ENCODE results near the gene SLC16A11. TPM values are rescaled to one million over a fixed set of nuclear protein-coding genes. Genes with fewer than 3 reads are reported as not detected.

SLC16A11 gene
- polyA plus RNA-seq, 2 donors, result 1.9 to 2.3 TPM

GRCh38 chr17:7020894-7021664, 22.8 kb downstream of the SLC16A11 start:
- H3K4me3 ChIP-seq (ENCODE audit: low read depth in 1 of 2, low read length in 2 of 2), result no peak overlapping the region
- H3K27ac ChIP-seq (ENCODE audit: low read depth in 2 of 2, low read length in 1 of 2), result peak overlapping the region; percentile 2 to 39
- H3K4me1 ChIP-seq (ENCODE audit: control insufficient read depth in 2 of 2, insufficient read depth in 2 of 2, low read length in 1 of 2), result peaks cover 3 to 13% of the 10 kb centered on the region in 2 donors
- no peaks in the 10 kb centered on the region for H3K36me3 ChIP-seq (ENCODE audit: control insufficient read depth in 2 of 2, insufficient read depth in 2 of 2, low read length in 1 of 2)
- H3K9me3 ChIP-seq (ENCODE audit: control insufficient read depth in 2 of 2, insufficient read depth in 1 of 2, low read depth in 1 of 2, low read length in 1 of 2), result no peaks in the 10 kb centered on the region
- no peaks in the 10 kb centered on the region for H3K27me3 ChIP-seq (ENCODE audit: control insufficient read depth in 1 of 2, insufficient read depth in 2 of 2, low read length in 2 of 2)
- 64 to 72% methylated on average over 11 of the region's 11 CpGs for WGBS, 2 donors

- peak overlapping the region; percentile 58 to 70 for H3K4me3 ChIP-seq (ENCODE audit: low read depth in 1 of 2, low read length in 2 of 2)
- no peaks in the 10 kb centered on the region for H3K9me3 ChIP-seq (ENCODE audit: control insufficient read depth in 2 of 2, insufficient read depth in 1 of 2, low read depth in 1 of 2, low read length in 1 of 2)
- H3K27ac ChIP-seq (ENCODE audit: low read depth in 2 of 2, low read length in 1 of 2), result peak overlapping the region; percentile 72 to 87
- no peaks in the 10 kb centered on the region for H3K27me3 ChIP-seq (ENCODE audit: control insufficient read depth in 1 of 2, insufficient read depth in 2 of 2, low read length in 2 of 2)
- no peaks in the 10 kb centered on the region for H3K36me3 ChIP-seq (ENCODE audit: control insufficient read depth in 2 of 2, insufficient read depth in 2 of 2, low read length in 1 of 2)
- H3K4me1 ChIP-seq (ENCODE audit: control insufficient read depth in 2 of 2, insufficient read depth in 2 of 2, low read length in 1 of 2), result peaks cover 3 to 15% of the 10 kb centered on the region in 2 donors
- 12 to 14% methylated on average over 12 to 16 of the region's 16 CpGs for WGBS, 2 donors
Observed at GRCh38 chr17:7019839-7020519, 23.9 kb downstream of the SLC16A11 start.

- peak overlapping the region; percentile 58 to 70 for H3K4me3 ChIP-seq (ENCODE audit: low read depth in 1 of 2, low read length in 2 of 2)
- 31 to 49% methylated on average over 10 of the region's 10 CpGs for WGBS, 2 donors
- H3K4me1 ChIP-seq (ENCODE audit: control insufficient read depth in 2 of 2, insufficient read depth in 2 of 2, low read length in 1 of 2), result peaks cover 3 to 15% of the 10 kb centered on the region in 2 donors
Observed at GRCh38 chr17:7019367-7019766, 24.5 kb downstream of the SLC16A11 start.

GRCh38 chr17:7018331-7018964, 25.4 kb downstream of the SLC16A11 start:
- no peaks in the 10 kb centered on the region for H3K36me3 ChIP-seq (ENCODE audit: control insufficient read depth in 2 of 2, insufficient read depth in 2 of 2, low read length in 1 of 2)
- H3K27me3 ChIP-seq (ENCODE audit: control insufficient read depth in 1 of 2, insufficient read depth in 2 of 2, low read length in 2 of 2), result no peaks in the 10 kb centered on the region
- no peaks in the 10 kb centered on the region for H3K9me3 ChIP-seq (ENCODE audit: control insufficient read depth in 2 of 2, insufficient read depth in 1 of 2, low read depth in 1 of 2, low read length in 1 of 2)
- peaks cover 3 to 13% of the 10 kb centered on the region in 2 donors for H3K4me1 ChIP-seq (ENCODE audit: control insufficient read depth in 2 of 2, insufficient read depth in 2 of 2, low read length in 1 of 2)
- WGBS, 2 donors, result 72 to 77% methylated on average over 10 of the region's 10 CpGs
- H3K27ac ChIP-seq (ENCODE audit: low read depth in 2 of 2, low read length in 1 of 2), result peak overlapping the region; percentile 72 to 73
- peak overlapping the region; percentile 58 to 70 for H3K4me3 ChIP-seq (ENCODE audit: low read depth in 1 of 2, low read length in 2 of 2)

More at GRCh38 chr17:7019367-7019766, 24.5 kb downstream of the SLC16A11 start:
- Histone ChIP-seq H3K27me3 (ENCODE audit: control insufficient read depth in 1 of 2, insufficient read depth in 2 of 2, low read length in 2 of 2) (no peaks in the 10 kb centered on the region), H3K36me3 (ENCODE audit: control insufficient read depth in 2 of 2, insufficient read depth in 2 of 2, low read length in 1 of 2) (no peaks in the 10 kb centered on the region), H3K27ac (ENCODE audit: low read depth in 2 of 2, low read length in 1 of 2) (peak overlapping the region; percentile 72 to 87), H3K9me3 (ENCODE audit: control insufficient read depth in 2 of 2, insufficient read depth in 1 of 2, low read depth in 1 of 2, low read length in 1 of 2) (no peaks in the 10 kb centered on the region)

GRCh38 chr17:7017827-7018200, 26.1 kb downstream of the SLC16A11 start:
- peaks cover 3 to 8% of the 10 kb centered on the region in 2 donors for H3K4me1 ChIP-seq (ENCODE audit: control insufficient read depth in 2 of 2, insufficient read depth in 2 of 2, low read length in 1 of 2)
- no peaks in the 10 kb centered on the region for H3K27me3 ChIP-seq (ENCODE audit: control insufficient read depth in 1 of 2, insufficient read depth in 2 of 2, low read length in 2 of 2)
- peak overlapping the region; percentile 72 to 73 for H3K27ac ChIP-seq (ENCODE audit: low read depth in 2 of 2, low read length in 1 of 2)
- no peaks in the 10 kb centered on the region for H3K36me3 ChIP-seq (ENCODE audit: control insufficient read depth in 2 of 2, insufficient read depth in 2 of 2, low read length in 1 of 2)
- no peak overlapping the region for H3K4me3 ChIP-seq (ENCODE audit: low read depth in 1 of 2, low read length in 2 of 2)
- 68 to 75% methylated on average over 12 of the region's 12 CpGs for WGBS, 2 donors
- no peaks in the 10 kb centered on the region for H3K9me3 ChIP-seq (ENCODE audit: control insufficient read depth in 2 of 2, insufficient read depth in 1 of 2, low read depth in 1 of 2, low read length in 1 of 2)

- WGBS, 2 donors, result 83 to 85% methylated on average over 20 of the region's 20 CpGs
- H3K27me3 ChIP-seq (ENCODE audit: control insufficient read depth in 1 of 2, insufficient read depth in 2 of 2, low read length in 2 of 2), result no peaks in the 10 kb centered on the region
- no peaks in the 10 kb centered on the region for H3K9me3 ChIP-seq (ENCODE audit: control insufficient read depth in 2 of 2, insufficient read depth in 1 of 2, low read depth in 1 of 2, low read length in 1 of 2)
- no peaks in the 10 kb centered on the region for H3K36me3 ChIP-seq (ENCODE audit: control insufficient read depth in 2 of 2, insufficient read depth in 2 of 2, low read length in 1 of 2)
- peaks cover 3 to 4% of the 10 kb centered on the region in 2 donors for H3K4me1 ChIP-seq (ENCODE audit: control insufficient read depth in 2 of 2, insufficient read depth in 2 of 2, low read length in 1 of 2)
- peak overlapping the region; percentile 15 to 72 for H3K27ac ChIP-seq (ENCODE audit: low read depth in 2 of 2, low read length in 1 of 2)
- H3K4me3 ChIP-seq (ENCODE audit: low read depth in 1 of 2, low read length in 2 of 2), result no peak overlapping the region
Observed at GRCh38 chr17:7016886-7017826, 26.7 kb downstream of the SLC16A11 start.

GRCh38 chr17:7016418-7016817, 27.5 kb downstream of the SLC16A11 start:
- Histone ChIP-seq H3K4me3 (ENCODE audit: low read depth in 1 of 2, low read length in 2 of 2) (no peak overlapping the region), H3K4me1 (ENCODE audit: control insufficient read depth in 2 of 2, insufficient read depth in 2 of 2, low read length in 1 of 2) (peaks cover 3 to 4% of the 10 kb centered on the region in 2 donors), H3K27ac (ENCODE audit: low read depth in 2 of 2, low read length in 1 of 2) (no peak overlapping the region), H3K27me3 (ENCODE audit: control insufficient read depth in 1 of 2, insufficient read depth in 2 of 2, low read length in 2 of 2) (no peaks in the 10 kb centered on the region), H3K36me3 (ENCODE audit: control insufficient read depth in 2 of 2, insufficient read depth in 2 of 2, low read length in 1 of 2) (no peaks in the 10 kb centered on the region), H3K9me3 (ENCODE audit: control insufficient read depth in 2 of 2, insufficient read depth in 1 of 2, low read depth in 1 of 2, low read length in 1 of 2) (no peaks in the 10 kb centered on the region)
- WGBS, 2 donors, result 88 to 90% methylated on average over 3 of the region's 3 CpGs

GRCh38 chr17:7014995-7015958, 28.6 kb downstream of the SLC16A11 start:
- no peaks in the 10 kb centered on the region for H3K27me3 ChIP-seq (ENCODE audit: control insufficient read depth in 1 of 2, insufficient read depth in 2 of 2, low read length in 2 of 2)
- no peaks in the 10 kb centered on the region for H3K9me3 ChIP-seq (ENCODE audit: control insufficient read depth in 2 of 2, insufficient read depth in 1 of 2, low read depth in 1 of 2, low read length in 1 of 2)
- H3K27ac ChIP-seq (ENCODE audit: low read depth in 2 of 2, low read length in 1 of 2), result peak overlapping the region; percentile 98 to 99
- no peaks in the 10 kb centered on the region for H3K36me3 ChIP-seq (ENCODE audit: control insufficient read depth in 2 of 2, insufficient read depth in 2 of 2, low read length in 1 of 2)
- H3K4me1 ChIP-seq (ENCODE audit: control insufficient read depth in 2 of 2, insufficient read depth in 2 of 2, low read length in 1 of 2), result peaks cover 3 to 4% of the 10 kb centered on the region in 2 donors
- WGBS, 2 donors, result 11 to 15% methylated on average over 43 to 56 of the region's 56 CpGs
- peak overlapping the region; percentile 59 to 70 for H3K4me3 ChIP-seq (ENCODE audit: low read depth in 1 of 2, low read length in 2 of 2)
